KBM-7 (cell line): ENCODE results near the gene EIF2AK2.

Source experiments
- DNase-seq: peaks from one replicate; pipeline ENCODE4 v3.0.0-alpha.2; 2015
- in situ Hi-C: fragments of 300-500 bp; cut with MboI; formaldehyde crosslinking; loops from 2 replicates; pipeline ENCODE4 v1.14.3; 2020; ENCODE audit warnings: low sequenced_read_pairs, low pct_unique_long_range_greater_than_20kb, mixed read lengths

The EIF2AK2 gene

GRCh38 chr2:37180006-37180639, 23.3 kb upstream of the EIF2AK2 start:
- DNase-seq, result no peak
- in situ Hi-C loops, result no loop called here

DNA sequence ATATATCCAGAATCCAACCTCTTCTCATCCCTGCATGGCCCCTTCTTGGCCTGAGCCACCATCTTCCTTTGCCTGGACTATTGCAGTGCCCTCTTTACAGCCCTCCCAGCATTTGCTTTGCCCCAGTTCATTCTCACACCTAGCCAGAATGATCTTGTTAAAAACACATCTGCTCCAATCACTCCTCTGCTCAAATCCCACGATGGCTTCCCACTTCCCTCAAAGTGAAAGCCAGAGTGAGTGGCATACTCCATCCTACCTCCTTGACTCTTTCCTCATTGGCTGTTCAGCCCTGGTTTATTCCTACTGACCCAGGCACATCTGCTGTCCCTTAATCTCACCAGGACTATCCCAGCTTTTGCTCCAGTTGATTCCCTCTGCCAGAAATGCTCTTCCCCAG, 17.0 kb upstream of the EIF2AK2 start:
- in situ Hi-C loops, result no loop called here

GRCh38 chr2:37171624-37171950, 14.8 kb upstream of the EIF2AK2 start:
- in situ Hi-C loops, result no loop called here
- DNase-seq, result no peak

More for the DNA sequence above, 17.0 kb upstream of the EIF2AK2 start:
- no peak for DNase-seq

DNA sequence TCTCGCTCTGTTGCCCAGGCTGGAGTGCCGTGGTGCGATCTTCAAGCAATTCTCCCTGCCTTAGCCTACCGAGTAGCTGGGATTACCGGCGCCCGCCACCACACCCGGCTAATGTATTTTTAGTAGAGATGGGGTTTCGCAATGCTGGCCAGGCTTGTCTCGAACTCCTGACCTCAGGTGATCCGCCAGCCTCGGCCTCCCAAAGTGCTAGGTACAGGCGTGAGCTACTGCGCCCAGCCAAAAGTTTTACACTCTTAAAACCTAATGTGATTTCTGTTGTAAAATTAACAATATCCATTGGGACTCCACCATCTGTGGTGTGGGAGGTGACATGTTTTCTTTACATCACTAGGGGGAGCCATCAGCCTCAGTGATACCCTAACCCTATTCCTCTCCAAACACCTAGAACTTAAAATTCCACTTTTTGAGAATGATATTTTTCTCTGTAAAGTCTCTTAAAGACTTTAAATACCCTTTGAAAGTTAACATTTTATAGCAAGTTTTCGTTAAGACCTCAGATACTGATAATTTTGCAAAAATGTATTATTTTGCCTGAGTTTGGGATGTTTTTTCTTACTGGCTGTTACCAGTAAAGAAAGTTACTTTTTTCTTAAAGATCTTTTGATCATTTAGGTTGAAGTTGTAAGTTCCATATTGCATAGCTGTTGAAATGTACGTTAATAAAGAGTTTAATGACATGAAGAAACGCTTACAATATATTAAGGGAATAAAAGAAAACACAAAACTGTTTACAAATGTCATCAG, 11.6 kb upstream of the EIF2AK2 start:
- peak; percentile 61 for DNase-seq
- in situ Hi-C loops, result no loop called here

DNA sequence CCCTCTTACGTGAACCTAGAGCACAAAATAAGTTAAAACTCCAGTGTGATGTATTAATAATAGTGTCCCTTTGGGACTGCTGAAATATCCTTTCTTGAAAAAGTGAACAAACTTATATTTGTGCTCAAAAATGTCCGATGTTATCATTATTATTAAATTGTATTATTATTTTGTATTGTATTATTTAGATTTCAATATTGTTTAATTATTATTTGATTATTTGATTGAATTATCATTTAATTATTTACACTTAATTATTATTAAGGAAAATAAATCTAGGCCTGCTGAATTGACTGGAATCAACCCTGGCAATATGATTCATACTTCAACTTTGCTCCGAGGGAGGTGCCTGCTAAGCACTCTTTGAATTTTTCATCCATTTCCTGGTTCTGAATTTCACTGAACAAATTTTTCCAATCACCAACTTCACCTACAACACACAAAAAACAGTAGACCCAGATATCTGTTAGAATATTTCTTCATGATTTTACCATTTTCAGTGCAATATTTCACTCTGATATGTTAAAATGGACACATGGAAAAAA, 10.9 kb upstream of the EIF2AK2 start:
- no peak for DNase-seq
- in situ Hi-C loops, result no loop called here

- no peak for DNase-seq
- in situ Hi-C loops, result no loop called here
Measured at GRCh38 chr2:37164757-37165156, 8.0 kb upstream of the EIF2AK2 start.

DNA sequence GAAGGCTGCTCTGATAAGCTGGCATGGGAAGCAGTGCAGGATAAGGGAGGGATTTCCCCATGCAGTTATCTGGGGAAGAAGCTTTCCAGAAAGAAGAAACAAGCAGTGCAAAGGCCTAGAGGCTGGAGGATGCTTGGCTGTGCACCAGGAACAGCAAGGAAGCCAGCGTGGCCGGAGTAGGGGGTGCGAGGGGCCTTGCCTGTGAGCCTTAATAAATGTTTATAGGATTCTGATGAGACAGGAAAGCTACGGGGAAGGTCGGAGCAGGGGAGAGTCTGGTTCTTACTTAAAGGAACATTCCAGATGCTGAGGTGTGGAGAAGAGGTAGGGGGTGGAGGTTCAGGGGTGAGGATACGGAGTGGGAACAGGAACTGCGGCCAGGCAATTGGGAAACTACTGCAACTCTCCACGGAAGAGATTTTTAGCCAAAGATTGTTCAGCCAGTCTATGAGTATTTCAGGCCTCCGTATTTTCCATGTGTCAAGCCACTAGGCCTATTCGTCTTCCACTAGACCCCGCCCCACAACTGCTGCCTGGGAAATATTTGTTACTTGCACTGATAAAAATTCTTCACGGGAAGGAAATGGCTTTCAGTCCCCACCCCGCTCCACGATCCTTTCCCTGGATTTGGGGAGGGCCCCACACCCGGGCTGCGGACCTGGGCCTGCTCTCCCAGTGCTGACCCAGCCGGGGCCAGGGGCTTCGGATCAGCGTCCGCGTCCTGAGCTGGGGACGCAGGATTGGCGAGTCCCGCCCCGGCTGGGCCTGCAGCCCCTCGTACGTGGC, 516 bp downstream of the EIF2AK2 start:
- in situ Hi-C loops, result no loop called here
- DNase-seq, result peak; percentile 43

GRCh38 chr2:37154785-37155184, 2.0 kb downstream of the EIF2AK2 start:
- DNase-seq, result peak; percentile 53
- in situ Hi-C loops, result no loop called here

DNA sequence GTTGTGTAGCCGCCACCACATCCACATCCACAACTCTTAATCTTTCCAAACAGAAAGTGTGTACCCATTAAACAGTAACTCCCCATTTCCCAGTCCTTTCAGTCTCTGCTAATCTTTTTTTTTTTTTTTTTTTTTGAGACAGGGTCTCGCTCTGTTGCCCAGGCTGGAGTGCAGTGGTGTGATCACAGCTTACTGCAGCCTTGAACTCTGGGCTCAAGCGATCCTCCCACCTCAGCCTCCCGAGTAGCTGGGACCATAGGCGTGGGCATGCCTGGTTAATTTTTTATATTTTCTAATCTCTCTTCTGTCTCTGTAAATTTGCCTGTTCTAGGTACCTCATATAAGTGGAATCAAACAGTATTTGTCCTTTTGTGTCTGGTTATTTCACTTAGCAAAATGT, 3.6 kb downstream of the EIF2AK2 start:
- in situ Hi-C loops, result no loop called here
- DNase-seq, result no peak

DNA sequence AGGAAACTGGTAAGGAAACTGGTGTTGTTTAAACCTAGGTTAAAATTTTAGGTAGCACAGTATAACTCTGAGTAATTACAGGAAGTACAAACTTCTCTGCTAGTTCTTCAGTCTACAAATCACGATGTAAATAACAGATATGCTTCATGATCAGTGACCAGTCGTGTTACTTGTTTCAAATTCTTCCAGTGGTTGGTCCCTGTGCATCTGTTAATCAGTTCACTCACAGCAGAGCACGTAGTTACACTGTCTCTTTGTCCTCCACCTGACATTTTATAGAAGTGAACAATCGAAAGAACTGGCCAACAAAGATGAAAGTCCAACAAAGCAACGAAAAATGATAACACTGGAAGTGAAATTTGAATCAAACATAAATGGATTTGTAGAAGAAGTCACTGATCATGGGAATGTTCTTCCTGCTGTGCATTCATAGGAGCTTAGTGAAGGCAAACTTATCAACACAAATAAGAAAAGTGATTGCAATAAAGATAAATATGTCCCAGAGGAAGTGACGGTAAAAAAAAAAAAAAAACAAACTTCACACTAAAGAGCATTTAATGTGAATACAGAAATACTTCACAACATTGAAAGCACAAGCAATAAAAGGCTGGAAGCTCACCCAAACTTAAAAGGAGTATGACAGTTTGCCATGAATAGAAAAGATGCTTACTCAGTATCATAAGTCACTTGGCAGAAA, 7.0 kb downstream of the EIF2AK2 start:
- no peak for DNase-seq
- in situ Hi-C loops, result no loop called here

DNA sequence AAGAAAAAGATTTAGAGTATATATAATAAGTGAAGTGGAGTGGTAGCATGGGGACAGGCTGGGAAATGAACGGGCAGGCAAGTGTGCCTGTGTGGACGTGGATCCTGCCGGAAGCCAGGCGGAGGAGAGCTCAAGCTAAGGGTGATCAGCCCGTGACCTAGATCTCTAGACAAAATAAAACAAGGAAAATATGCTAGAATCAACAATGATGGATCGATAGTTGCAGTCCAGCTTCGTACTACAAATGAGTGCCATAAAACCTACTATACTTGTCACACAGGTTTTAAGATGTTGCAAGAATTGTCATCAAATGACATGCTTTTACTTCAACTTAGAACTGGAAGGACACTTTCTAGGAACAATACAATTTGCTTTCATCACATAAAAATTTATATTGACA, 8.5 kb downstream of the EIF2AK2 start:
- DNase-seq, result no peak
- in situ Hi-C loops, result no loop called here

DNA sequence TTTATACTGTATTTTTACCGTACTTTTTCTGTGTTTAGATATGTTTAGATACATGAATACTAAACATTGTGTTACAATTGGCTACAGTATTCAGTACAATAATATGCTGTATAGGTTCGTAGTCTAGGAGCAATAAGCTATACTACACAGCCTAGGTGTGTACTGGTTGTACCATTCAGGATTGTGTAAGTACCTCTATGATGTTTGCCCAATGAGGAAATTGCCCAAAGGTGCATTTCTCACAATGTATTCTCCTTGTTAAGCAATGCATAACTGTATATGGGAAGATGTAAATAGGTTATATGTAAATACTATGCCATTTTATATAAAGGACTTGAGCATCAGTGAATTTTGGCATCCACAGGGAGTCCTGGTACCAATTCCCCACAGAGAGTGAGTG, 10.7 kb downstream of the EIF2AK2 start:
- DNase-seq, result no peak
- in situ Hi-C loops, result no loop called here

GRCh38 chr2:37143974-37144373, 12.8 kb downstream of the EIF2AK2 start:
- in situ Hi-C loops, result no loop called here
- DNase-seq, result no peak

GRCh38 chr2:37142546-37142945, 14.2 kb downstream of the EIF2AK2 start:
- in situ Hi-C loops, result no loop called here
- DNase-seq, result no peak

DNA sequence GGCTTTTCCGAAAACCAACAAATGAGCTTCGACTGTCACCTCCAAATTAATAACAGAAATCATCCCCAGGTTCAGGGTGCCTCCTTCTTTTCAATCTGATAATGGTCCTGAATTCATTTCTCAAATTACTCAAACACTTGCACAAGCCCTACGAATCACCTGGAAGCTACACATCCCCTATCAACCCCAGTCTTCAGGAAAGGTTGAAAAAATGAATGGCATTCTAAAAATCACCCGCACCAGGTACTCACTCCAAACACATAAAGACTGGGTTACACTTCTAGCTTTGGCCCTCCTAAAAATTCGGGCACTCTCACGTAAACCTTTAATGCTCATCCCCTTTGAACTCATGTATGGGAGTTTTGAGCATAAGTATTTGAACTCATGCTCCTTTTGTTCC, 23.9 kb downstream of the EIF2AK2 start:
- in situ Hi-C loops, result no loop called here
- no peak for DNase-seq

- DNase-seq, result no peak
- in situ Hi-C loops, result no loop called here
Measured at GRCh38 chr2:37125416-37125815, 31.4 kb downstream of the EIF2AK2 start.

GRCh38 chr2:37119157-37119556, 37.6 kb downstream of the EIF2AK2 start:
- in situ Hi-C loops, result no loop called here
- DNase-seq, result no peak

DNA sequence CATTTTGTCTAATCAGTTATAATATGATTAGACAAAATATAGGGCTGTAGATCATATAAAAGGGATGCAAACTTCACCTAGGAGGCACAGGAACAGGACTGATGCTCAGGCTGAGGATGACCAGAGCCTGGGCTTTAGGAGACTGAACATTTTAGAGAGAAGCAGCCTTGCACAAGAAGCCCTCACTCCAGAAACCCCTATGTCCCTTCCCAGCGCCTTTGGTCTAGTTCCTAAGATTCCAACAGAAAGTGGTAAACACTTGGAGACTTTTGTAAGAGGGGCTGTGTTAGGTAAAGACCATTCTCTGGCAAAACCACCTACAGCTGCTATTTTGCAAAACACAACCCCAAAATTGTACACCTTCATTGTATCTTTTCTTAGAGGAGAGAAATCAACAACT, 39.2 kb downstream of the EIF2AK2 start:
- DNase-seq, result no peak
- in situ Hi-C loops, result no loop called here

- in situ Hi-C loops, result no loop called here
- no peak for DNase-seq
Measured at GRCh38 chr2:37111958-37112357, 44.8 kb downstream of the EIF2AK2 start.
